ENCODE results near the gene TCEA2. TPM values are rescaled to one million over a fixed set of nuclear protein-coding genes. Genes with fewer than 3 reads are reported as not detected.

TCEA2 gene
- total RNA-seq = 31.0 and 33.0 TPM in 2 replicates

DNA sequence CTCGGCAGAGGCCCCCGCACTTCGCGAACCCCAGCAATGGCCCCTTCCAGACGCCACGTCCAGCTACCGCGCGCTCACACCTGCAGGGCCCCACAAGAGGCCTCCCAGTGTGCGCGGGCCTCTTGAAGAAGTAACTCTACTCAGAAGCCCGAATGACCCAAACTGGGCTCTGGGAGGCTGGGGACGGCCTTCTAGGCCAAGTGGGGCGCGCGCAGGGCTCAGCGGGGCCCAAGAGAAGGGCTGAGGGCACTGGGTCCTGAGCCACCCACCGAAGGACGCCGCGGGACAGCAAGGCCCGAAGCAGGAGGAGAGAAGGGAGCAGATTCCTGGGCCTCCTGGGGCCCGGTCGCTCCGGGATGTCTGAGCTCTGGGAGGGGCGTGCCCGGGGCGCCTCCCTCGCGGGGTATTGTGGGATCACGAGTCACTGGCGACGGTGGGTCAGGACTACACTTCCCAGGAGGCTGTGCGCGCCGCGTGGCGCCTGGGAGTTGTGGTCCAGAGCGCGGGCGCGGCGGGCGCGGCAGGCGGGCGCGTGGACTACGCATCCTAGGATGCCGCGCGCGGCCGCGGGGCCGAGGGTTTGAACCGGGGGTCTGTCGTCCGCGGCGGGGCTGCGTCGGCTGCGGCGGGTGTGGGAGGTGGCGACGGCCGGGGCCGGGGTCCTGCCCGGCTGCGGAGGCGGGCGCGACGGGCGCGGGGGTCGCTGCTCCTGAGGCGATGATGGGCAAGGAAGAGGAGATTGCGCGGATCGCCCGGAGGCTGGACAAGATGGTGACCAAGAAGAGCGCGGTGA is at the start of gene TCEA2:
Gene TCEA2, plus strand, starts transcription at position 603 of the 793 bp plus-strand sequence. Its CDS starts 115 bp downstream, at position 718.

DNA sequence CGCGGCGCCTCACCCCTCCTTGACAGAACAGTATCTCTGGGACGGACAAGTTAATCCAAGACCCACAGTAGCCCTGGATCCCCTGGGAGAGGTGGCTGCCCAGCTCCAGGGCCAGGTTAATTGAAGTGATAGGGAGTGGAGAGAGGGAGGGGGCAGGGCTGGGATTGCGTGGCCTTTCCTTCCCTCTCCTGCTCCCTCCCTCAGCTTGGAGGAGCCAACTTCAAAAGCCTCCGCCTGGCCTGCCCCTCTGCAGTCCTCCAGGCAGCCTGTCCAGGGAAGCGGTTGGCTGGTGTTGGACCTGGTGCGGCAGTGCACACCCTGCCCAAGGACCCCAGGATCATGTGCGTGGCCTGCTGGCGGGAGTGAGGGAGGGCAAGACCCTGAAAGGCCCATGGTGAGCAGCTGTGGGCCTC is 27.1 kb upstream of the TCEA2 start, which contains the start of gene C20orf204:
Gene C20orf204, plus strand, starts transcription at position 250 of the 413 bp plus-strand sequence. Its CDS starts 142 bp downstream, at position 392.

DNA sequence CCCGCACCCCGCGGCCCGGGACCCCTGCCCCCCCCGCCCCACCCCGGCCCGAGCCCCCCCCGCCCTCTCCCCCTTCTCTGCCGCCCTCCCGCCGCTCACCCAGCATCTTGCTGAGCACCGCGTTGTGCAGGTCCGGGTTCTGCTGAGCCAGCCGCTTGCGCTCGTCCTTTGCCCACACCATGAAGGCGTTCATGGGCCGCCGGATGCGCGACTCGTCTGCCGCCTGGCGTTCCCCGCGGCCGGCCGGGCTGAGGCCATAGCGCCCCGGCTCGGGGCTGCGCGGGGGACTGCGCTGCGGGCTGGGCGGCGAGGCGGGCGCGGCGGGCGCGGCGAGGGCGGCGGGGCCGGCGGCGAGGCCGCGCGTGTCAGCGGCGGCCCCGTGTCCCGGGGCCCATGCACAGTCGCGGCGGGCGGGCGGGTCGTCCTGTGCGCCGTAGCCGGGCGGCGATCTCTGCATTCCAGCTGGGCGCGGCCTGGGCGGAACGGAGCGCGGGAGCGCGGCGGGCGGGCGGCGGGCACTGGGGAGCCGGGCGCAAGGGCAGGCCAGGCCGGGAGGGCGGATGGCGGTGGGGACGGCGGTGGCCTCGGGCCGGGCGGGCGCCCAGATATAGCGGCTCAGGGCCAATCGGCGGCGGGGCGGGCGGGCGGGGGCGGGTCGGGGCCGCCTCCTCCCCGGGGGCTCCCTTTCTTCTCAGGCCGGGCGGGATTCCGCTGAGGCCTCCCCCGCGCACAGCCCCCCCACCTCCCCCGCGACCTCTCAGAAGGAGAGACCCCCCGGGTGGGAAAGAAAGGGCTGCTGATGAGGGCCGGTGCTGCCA is 13.7 kb upstream of the TCEA2 start, which contains the start of gene SOX18:
Gene SOX18, minus strand, starts transcription at position 580 of the 818 bp plus-strand sequence. Its CDS starts 123 bp downstream, at position 457.

DNA sequence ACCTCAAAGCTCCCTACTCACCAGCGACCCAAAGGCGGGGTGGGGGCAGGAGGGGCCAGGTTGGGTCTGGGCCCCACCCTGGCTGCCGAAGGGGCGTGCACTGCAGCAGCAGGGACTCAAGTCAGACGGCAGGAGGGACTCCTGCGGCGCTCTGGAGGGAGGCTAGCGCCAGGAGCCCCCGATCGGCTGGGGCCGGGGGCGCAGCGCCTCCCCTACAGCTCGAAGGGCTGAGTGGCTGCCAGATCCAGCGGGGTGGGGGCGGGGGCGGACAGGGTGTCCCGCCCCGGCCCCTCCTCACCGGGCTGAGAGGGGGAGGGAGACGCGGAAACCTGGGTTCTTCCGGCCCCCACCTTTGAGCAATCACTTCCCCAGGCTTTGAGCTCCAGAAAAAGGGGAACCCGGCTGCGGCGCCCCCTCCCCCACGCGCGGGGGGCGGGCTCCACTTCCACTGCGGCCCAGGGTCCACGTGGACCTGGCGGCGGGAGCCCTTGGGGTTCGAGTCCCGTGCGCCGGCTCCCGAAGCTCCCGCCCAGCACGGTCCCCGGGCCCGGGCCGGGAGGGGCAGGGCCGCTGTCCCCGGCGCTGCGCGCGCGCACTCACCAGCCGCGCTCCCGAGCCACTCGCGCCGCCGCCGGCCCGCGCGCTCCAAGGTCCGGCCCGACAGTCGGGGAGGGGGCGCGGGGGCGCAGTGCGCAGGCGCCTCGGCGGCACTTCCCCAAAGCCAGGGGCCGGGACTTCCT is 16.4 kb downstream of the TCEA2 start, which contains the start of gene RGS19:
Gene RGS19, minus strand, starts transcription at position 246 of the 740 bp plus-strand sequence. CDS start 2,632 bp downstream, outside the sequence.

DNA sequence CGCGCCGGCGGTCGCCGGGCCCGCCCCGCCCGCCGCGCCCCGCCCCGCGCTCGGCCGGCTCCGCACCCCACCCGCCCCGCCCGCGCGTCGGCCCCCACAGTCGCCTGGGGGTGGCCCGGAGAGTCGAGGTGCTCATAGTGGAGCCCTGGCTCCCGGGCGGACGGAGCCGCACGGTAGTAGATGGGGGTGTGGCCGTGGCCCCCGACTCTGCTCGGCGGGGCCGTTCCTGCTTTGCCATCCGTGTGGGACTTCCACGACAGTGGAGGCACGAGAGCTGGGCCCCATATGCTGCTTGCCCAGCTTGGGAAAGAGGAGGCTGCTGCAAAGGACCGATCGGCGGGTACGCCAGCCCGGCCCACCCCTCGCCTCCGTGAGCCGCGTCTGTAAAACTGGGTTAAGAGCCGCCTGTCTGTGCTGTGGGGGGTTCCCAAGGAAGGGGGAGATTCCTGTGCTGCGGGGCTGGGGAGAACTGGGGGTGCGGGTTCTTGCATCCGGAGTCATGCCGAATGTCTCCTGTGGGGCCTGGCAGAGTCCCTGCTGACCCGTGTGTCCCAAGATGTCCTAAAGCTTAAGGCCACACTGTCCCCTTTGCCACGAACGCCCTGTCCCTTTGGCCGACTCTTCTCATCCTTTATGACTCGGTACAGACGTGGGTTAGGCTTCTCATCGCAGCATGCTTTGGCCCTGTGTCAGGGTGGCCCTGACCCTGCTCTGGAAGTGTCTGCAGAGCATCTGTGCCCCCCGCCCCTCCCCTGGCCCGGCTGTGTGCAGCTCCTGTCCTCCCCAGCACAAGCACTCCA is 17.2 kb downstream of the TCEA2 start, which contains the start of gene OPRL1:
Gene OPRL1, plus strand, starts transcription at position 70 of the 800 bp plus-strand sequence. CDS start 12,639 bp downstream, outside the sequence.

DNA sequence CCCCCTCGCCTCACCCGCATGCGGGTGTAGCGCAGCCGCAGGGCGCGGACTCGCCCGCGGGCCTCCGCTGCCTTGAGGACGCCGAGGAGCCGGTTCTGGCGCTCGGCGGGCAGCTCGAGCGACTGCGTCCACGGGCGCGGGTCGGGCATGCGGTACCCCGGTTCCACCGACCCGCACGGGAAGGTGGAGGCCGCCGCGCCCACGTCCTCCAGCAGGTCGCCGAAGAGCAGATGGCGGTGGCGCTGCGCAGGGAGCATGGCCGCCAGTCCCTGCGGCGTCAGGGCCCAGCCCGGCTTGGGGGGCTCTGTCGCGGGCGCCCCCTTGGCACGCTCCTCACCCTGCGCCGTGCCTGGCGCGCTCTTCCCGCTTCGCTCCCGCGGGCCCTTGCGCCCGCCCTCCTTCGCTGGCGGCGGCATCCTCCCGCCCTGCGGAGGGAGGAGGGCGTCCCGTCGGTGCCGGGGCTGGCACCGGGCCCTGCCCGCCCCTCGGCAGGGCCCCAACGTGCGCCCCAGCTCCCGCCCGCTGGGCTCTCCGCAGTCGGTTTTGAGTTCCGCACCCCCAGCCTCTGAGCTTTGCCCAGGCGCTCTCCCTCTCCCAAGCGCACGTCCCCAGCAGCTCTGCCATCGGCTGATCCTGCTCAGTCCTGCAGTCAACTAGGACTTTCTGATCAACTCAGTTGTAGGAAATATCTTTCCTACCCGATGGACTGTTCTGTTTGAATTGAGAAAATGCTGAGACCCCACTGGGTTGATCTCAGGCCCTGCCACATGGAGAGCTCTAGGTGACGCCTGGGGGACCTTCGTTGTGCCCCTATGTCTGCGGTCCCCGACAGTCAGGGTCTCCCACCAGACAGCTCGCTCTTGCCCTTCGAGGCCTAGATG is 21.0 kb downstream of the TCEA2 start, which contains the start of gene LKAAEAR1:
Gene LKAAEAR1, minus strand, starts transcription at position 595 of the 881 bp plus-strand sequence. Its CDS starts 179 bp downstream, at position 416.

DNA sequence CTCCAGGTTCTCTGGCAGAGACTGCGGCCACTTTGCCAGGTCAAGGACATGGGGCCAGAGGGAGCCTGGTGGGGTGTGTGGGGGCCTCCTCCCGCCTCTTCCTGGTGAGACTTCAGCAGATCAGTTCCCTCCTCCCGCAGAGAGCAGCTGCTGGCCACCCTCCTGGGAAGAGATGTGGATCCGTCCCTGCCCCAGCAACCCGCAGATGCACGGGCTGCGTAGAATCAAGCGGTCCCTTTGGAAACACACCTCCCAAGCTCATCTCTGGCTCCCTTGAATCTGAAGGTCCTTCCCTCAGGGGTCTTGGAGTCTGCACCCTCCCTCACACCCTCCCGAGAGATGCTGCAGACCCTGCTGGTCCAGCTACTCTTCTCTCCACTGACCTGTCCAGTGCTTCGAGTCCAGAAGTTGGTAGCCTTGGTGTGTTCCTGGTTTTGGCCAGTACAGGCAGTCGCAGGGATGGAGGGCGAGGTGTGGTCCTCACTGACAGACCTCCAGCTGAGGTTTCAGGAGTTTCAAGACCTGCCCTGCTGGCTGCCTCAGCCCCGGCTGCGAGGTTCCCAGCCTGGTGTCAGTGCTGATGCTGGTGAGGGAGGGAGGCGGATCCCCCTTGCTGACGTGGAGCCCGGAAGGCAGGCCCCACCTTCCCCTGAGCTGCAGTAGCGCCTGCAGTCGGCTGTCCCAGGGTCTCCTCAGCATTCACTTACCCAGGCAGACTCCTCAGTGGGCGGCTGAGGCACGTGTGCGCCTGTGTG is 44.2 kb downstream of the TCEA2 start, which contains the start of gene NPBWR2:
Gene NPBWR2, minus strand, starts transcription at position 585 of the 755 bp plus-strand sequence. CDS start 734 bp downstream, outside the sequence.

Other genes starting within 250 kb of the TCEA2 start
- 3.4 and 6.4 TPM in 2 replicates for gene ZBTB46, start 231.9 kb upstream of the TCEA2 start, total RNA-seq
- not detected in 2 replicates for gene ABHD16B, start 201.7 kb upstream of the TCEA2 start, total RNA-seq
- gene TPD52L2, start 197.9 kb upstream of the TCEA2 start, total RNA-seq = 129 and 137 TPM in 2 replicates
- 29.1 and 43.6 TPM in 2 replicates for gene DNAJC5, start 168.1 kb upstream of the TCEA2 start, total RNA-seq
- gene UCKL1, start 106.8 kb upstream of the TCEA2 start, total RNA-seq = 16.5 TPM in 2 replicates
- 14.5 and 15.2 TPM in 2 replicates for gene ZNF512B, start 93.3 kb upstream of the TCEA2 start, total RNA-seq
- gene SAMD10, start 83.6 kb upstream of the TCEA2 start, total RNA-seq = 0.09 and 0.12 TPM in 2 replicates
- gene PRPF6, start 82.1 kb upstream of the TCEA2 start, total RNA-seq = 35.1 and 37.5 TPM in 2 replicates
- gene C20orf204, start 27.0 kb upstream of the TCEA2 start, total RNA-seq = 0.12 and 0.68 TPM in 2 replicates
- gene SOX18, start 13.6 kb upstream of the TCEA2 start, total RNA-seq = 0.58 and 0.77 TPM in 2 replicates
- gene RGS19, start 16.3 kb downstream of the TCEA2 start, total RNA-seq = 7.9 and 19.7 TPM in 2 replicates
- 0.93 and 0.94 TPM in 2 replicates for gene OPRL1, start 16.9 kb downstream of the TCEA2 start, total RNA-seq
- gene LKAAEAR1, start 21.2 kb downstream of the TCEA2 start, total RNA-seq = not detected in 2 replicates
- gene NPBWR2, start 44.4 kb downstream of the TCEA2 start, total RNA-seq = not detected in 2 replicates
- not detected in 2 replicates for gene MYT1, start 101.3 kb downstream of the TCEA2 start, total RNA-seq
- gene PCMTD2, start 192.6 kb downstream of the TCEA2 start, total RNA-seq = 26.3 and 31.2 TPM in 2 replicates

Data from pericardium fibroblast (primary cell).